Esophagus (tissue), 2 donors: Measurements from ENCODE around the gene CORO2A. TPM values are rescaled to one million over a fixed set of nuclear protein-coding genes. Genes with fewer than 3 reads are reported as not detected.

Experiments used
- H3K27ac ChIP-seq, 2 donors: one replicate each; pipeline ENCODE4 v1.5.1; 2013; ENCODE audit warnings: low read depth in 2 of 2, mild to moderate bottlenecking in 2 of 2, inconsistent platforms in 1 of 2, low read length in 1 of 2, moderate library complexity in 1 of 2
- H3K27me3 ChIP-seq, 2 donors: one replicate each; pipeline ENCODE4 v1.6.1; 2013; ENCODE audit warnings: low read length in 2 of 2, control low read depth in 1 of 2, mild to moderate bottlenecking in 1 of 2; ENCODE audit not compliant: insufficient read depth in 2 of 2, control insufficient read depth in 1 of 2
- H3K36me3 ChIP-seq, 2 donors: one replicate each; pipeline ENCODE4 v1.6.1; 2013; ENCODE audit warnings: low read length in 1 of 2; ENCODE audit not compliant: control insufficient read depth in 2 of 2, insufficient read depth in 2 of 2
- H3K4me1 ChIP-seq, 2 donors: one replicate each; pipeline ENCODE4 v1.6.1; 2013; ENCODE audit warnings: low read length in 1 of 2; ENCODE audit not compliant: control insufficient read depth in 2 of 2, insufficient read depth in 2 of 2
- H3K4me3 ChIP-seq, 2 donors: one replicate each; pipeline ENCODE4 v1.5.1; 2013; ENCODE audit warnings: low read length in 2 of 2, mild to moderate bottlenecking in 2 of 2, low read depth in 1 of 2, moderate library complexity in 1 of 2
- H3K9me3 ChIP-seq, 2 donors: one replicate each; pipeline ENCODE4 v1.6.1; 2013; ENCODE audit warnings: mild to moderate bottlenecking in 2 of 2, low read depth in 1 of 2, low read length in 1 of 2, moderate library complexity in 1 of 2; ENCODE audit not compliant: control insufficient read depth in 2 of 2, insufficient read depth in 1 of 2
- WGBS, 2 donors: extraction: QIAGEN DNeasy Blood & Tissue Kit; methylation state at CpG; one replicate each; pipeline ENCODE4 v1.1.7; 2013; 5-methylcytosine and 5-hydroxymethylcytosine counted together
- polyA plus RNA-seq, 2 donors: library from polyadenylated mRNA; stranded (reverse); fragments of 200-250 nt; gene quantifications; one replicate each; pipeline ENCODE4 v1.2.3, GENCODE V29; 2013
- donor health status: healthy with polysubstance abuse.
- donor health status: Bipolar disorder and iron deficiency.

Gene CORO2A
- polyA plus RNA-seq, result 1 to 10 TPM; 7.1 to 9.0 TPM

GRCh38 chr9:98192503-98193335, at the start of gene CORO2A:
Gene CORO2A, minus strand, starts transcription at chr9:98192637. Its CDS starts 34,977 bp downstream, at chr9:98157660.
- 1% methylated on average over 54 to 95 of the region's 95 CpGs for WGBS, 2 donors
- Histone ChIP-seq H3K27ac (peak within 1 kb of the TSS; percentile 92 to 95), H3K4me3 (peak within 1 kb of the TSS; percentile 75 to 92), H3K4me1 (peaks cover 0 to 4% of the 10 kb centered on the region in 2 donors), H3K27me3 (no peaks in the 10 kb centered on the region), H3K9me3 (no peaks in the 10 kb centered on the region), H3K36me3 (peaks cover 1 to 3% of the 10 kb centered on the region in 2 donors)

- H3K36me3 ChIP-seq, result peaks cover 0 to 10% of the 10 kb centered on the region in 2 donors
- no peak overlapping the region for H3K27ac ChIP-seq
- WGBS, 2 donors, result 84 to 89% methylated on average over 8 of the region's 8 CpGs
Measured at GRCh38 chr9:98241357-98242300, 49.2 kb upstream of the CORO2A start.

GRCh38 chr9:98240475-98240874, 48.0 kb upstream of the CORO2A start:
- H3K9me3 ChIP-seq, result no peaks in the 10 kb centered on the region
- H3K36me3 ChIP-seq, result peaks cover 0 to 10% of the 10 kb centered on the region in 2 donors
- no peaks in the 10 kb centered on the region for H3K27me3 ChIP-seq
- 94% methylated on average over 3 of the region's 3 CpGs for WGBS, 2 donors
- H3K4me1 ChIP-seq, result no peaks in the 10 kb centered on the region
- H3K4me3 ChIP-seq, result no peak overlapping the region
- no peak overlapping the region for H3K27ac ChIP-seq

More at GRCh38 chr9:98241357-98242300, 49.2 kb upstream of the CORO2A start:
- Histone ChIP-seq H3K4me3 (no peak overlapping the region), H3K27me3 (no peaks in the 10 kb centered on the region), H3K4me1 (peaks cover 0 to 4% of the 10 kb centered on the region in 2 donors), H3K9me3 (no peaks in the 10 kb centered on the region)

- Histone ChIP-seq H3K27me3 (no peaks in the 10 kb centered on the region), H3K4me1 (no peaks in the 10 kb centered on the region), H3K4me3 (no peak overlapping the region), H3K9me3 (no peaks in the 10 kb centered on the region), H3K27ac (no peak overlapping the region), H3K36me3 (peaks cover 3 to 26% of the 10 kb centered on the region in 2 donors)
- 70 to 93% methylated on average over 8 of the region's 8 CpGs for WGBS, 2 donors
Measured at GRCh38 chr9:98236901-98237487, 44.6 kb upstream of the CORO2A start.

- Histone ChIP-seq H3K36me3 (peaks cover 4 to 16% of the 10 kb centered on the region in 2 donors), H3K4me1 (no peaks in the 10 kb centered on the region)
Measured at GRCh38 chr9:98235126-98235525, 42.7 kb upstream of the CORO2A start.

GRCh38 chr9:98234245-98234825, 41.9 kb upstream of the CORO2A start:
- Histone ChIP-seq H3K27me3 (no peaks in the 10 kb centered on the region), H3K36me3 (peaks cover 7 to 16% of the 10 kb centered on the region in 2 donors), H3K27ac (no peak overlapping the region), H3K9me3 (no peaks in the 10 kb centered on the region), H3K4me1 (no peaks in the 10 kb centered on the region), H3K4me3 (no peak overlapping the region)
- WGBS, 2 donors, result 73 to 79% methylated on average over 9 of the region's 9 CpGs

More at GRCh38 chr9:98235126-98235525, 42.7 kb upstream of the CORO2A start:
- Histone ChIP-seq H3K4me3 (no peak overlapping the region), H3K27ac (no peak overlapping the region), H3K27me3 (no peaks in the 10 kb centered on the region), H3K9me3 (no peaks in the 10 kb centered on the region)
- WGBS, 2 donors, result 87 to 91% methylated on average over 9 of the region's 9 CpGs

- no peaks in the 10 kb centered on the region for H3K4me1 ChIP-seq
- WGBS, 2 donors, result 95% methylated on average over 5 of the region's 5 CpGs
- H3K4me3 ChIP-seq, result no peak overlapping the region
- H3K36me3 ChIP-seq, result peaks cover 7 to 26% of the 10 kb centered on the region in 2 donors
- H3K9me3 ChIP-seq, result no peaks in the 10 kb centered on the region
- H3K27ac ChIP-seq, result no peak overlapping the region
- H3K27me3 ChIP-seq, result no peaks in the 10 kb centered on the region
Measured at GRCh38 chr9:98232926-98233325, 40.5 kb upstream of the CORO2A start.

GRCh38 chr9:98231770-98232478, 39.5 kb upstream of the CORO2A start:
- no peak overlapping the region for H3K27ac ChIP-seq
- no peaks in the 10 kb centered on the region for H3K9me3 ChIP-seq
- H3K4me1 ChIP-seq, result no peaks in the 10 kb centered on the region
- H3K4me3 ChIP-seq, result no peak overlapping the region
- WGBS, 2 donors, result 58 to 66% methylated on average over 6 of the region's 6 CpGs
- H3K36me3 ChIP-seq, result peaks cover 7 to 28% of the 10 kb centered on the region in 2 donors
- H3K27me3 ChIP-seq, result no peaks in the 10 kb centered on the region
